HG02642 (cell line): ENCODE measurements around the gene SMPD3.
"Not testable (repeated sequence)": the region's sequence is repeated elsewhere in the genome, so short reads cannot be mapped to it uniquely, and the experiment has no call there.

Experiments used
- ATAC-seq: cut with Tn5 transposase; IDR thresholded peaks from one replicate; pipeline ENCODE4 v1.9.1; 2021; ENCODE audit warnings: mild to moderate bottlenecking; ENCODE audit not compliant: unreplicated experiment, poor library complexity

The SMPD3 gene

DNA sequence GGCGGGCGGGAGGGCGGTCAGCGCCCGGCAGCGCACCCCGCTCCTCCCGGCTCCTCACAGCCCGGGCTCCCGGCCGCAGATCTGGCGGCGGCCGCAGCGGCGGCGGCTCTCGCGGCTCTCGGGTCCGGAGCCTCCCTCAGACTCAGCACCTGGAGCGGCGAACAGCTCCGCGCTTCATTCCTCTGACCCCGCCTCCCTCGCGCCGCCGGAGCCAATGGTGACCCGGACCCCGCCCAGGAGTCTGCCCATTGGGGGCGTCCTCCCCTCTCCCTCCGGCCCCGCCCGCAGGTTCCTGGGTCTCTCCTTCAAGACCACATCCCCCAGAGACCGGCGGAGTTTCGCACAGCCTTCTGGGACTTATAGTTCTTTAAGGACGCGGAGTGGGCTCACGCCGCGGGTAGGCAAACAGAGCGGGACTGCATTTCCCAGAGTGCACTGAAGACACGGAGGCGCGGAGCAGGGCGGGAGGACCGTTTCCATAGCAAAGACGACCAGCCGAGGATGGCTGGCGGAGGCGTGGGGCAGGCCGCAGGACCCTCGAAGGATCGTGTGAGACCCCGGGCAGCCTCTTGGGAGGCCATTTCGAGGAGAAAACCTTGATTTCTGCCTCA, at the start of gene SMPD3:
TSS of gene SMPD3 (minus strand) at position 149 of the 611 bp plus-strand sequence. CDS start 76,327 bp downstream, outside the sequence.
- peak; percentile 94 for ATAC-seq

- no peak for ATAC-seq
Measured at GRCh38 chr16:68496689-68497088, 48.4 kb upstream of the SMPD3 start.

DNA sequence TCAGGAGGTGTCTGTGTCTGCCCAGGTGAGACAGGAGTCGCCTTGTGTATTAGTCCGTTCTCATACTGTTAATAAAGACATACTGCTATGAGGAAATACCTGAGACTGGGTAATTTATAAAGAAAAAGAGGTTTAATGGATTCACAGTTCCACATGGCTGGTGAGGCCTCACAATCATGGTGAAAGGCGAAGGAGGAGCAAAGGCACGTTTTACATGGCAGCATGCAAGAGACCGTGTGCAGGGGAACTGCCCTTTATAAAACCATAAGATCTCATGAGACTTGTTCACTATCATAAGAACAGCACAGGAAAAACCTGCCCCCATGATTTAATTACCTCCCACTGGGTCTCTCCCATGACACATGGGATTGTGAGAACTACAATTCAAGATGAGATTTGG, 46.0 kb upstream of the SMPD3 start:
- not testable (repeated sequence) for ATAC-seq

- no peak for ATAC-seq
Measured at GRCh38 chr16:68493412-68494070, 45.2 kb upstream of the SMPD3 start.

- no peak for ATAC-seq
Measured at GRCh38 chr16:68492543-68493411, 44.5 kb upstream of the SMPD3 start.

- ATAC-seq = no peak
Measured at GRCh38 chr16:68492151-68492542, 43.8 kb upstream of the SMPD3 start.

DNA sequence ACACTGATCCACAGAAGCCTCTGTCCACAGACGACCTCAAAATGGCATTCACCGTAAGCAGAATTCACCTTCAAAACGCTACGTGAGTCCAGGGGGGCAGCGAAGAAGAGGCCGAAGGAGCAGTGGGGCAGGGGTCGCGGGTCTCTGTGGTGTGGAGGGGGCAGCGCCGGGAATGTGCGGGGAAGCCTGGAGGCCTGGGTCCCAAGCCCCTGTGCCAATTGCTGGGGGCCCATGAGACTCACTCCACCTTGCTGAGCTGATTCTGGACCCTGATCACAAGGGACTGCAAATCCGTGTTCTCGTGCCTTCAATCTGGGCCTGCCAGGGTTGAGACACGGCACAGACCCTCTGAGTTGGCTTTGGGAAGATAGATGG, 43.3 kb upstream of the SMPD3 start:
- no peak for ATAC-seq

- ATAC-seq = no peak
Measured at GRCh38 chr16:68490829-68491575, 42.7 kb upstream of the SMPD3 start.

- ATAC-seq = no peak
Measured at GRCh38 chr16:68490358-68490757, 42.0 kb upstream of the SMPD3 start.

- no peak for ATAC-seq
Measured at GRCh38 chr16:68488554-68488953, 40.2 kb upstream of the SMPD3 start.

GRCh38 chr16:68487669-68488068, 39.4 kb upstream of the SMPD3 start:
- ATAC-seq = no peak

GRCh38 chr16:68487203-68487514, 38.9 kb upstream of the SMPD3 start:
- no peak for ATAC-seq

DNA sequence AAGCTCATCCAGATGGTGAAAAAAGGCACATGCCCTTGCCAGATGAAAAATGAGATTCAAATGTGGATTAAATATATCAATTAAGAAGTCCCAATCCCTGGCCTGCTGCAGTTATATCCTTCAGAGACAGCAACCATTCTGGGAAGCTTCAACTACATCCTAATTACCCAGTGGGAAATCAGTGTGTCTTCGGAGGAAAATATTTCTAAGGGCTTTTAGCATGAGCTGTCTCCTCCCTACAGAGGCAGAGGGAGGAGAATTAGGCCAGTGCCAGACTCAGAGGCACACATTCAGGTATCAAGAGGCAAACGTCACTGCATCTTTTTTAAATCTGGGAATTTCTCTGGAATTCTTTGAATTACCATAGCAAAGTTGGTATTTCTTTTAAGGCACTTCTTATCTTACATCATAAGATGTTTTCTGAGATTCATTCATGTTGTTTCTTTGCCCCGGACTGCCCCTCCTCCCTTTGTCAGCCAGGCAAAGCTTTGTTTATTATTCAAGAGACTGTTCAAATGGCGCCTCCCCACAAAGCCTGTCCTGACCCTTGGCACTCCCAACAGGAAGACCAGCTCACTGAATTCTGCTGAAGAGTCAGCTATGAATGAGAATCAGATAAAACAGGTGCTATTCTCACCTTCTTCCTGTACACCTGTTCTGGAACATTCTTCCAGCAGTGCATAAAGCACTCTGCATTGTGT, 38.3 kb upstream of the SMPD3 start:
- no peak for ATAC-seq

DNA sequence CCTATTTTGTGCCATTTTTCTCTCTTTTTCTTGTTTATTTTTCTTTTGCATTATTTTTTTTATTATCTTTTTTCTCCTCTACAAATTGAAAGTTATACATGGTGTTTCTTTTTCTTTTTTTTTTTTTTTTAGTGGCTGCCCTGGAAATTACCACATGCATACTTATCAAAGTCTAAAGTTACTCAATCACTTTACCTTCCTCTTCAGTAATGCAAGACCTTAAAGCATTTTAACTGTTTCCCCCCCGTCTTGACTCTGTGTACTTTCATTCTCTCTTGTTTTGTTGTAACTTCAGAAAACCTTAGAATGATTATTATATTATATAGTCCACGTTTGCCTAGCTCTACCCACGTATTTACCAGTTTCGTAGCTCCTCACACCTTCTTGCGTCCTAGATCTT, 33.3 kb upstream of the SMPD3 start:
- ATAC-seq = no peak

DNA sequence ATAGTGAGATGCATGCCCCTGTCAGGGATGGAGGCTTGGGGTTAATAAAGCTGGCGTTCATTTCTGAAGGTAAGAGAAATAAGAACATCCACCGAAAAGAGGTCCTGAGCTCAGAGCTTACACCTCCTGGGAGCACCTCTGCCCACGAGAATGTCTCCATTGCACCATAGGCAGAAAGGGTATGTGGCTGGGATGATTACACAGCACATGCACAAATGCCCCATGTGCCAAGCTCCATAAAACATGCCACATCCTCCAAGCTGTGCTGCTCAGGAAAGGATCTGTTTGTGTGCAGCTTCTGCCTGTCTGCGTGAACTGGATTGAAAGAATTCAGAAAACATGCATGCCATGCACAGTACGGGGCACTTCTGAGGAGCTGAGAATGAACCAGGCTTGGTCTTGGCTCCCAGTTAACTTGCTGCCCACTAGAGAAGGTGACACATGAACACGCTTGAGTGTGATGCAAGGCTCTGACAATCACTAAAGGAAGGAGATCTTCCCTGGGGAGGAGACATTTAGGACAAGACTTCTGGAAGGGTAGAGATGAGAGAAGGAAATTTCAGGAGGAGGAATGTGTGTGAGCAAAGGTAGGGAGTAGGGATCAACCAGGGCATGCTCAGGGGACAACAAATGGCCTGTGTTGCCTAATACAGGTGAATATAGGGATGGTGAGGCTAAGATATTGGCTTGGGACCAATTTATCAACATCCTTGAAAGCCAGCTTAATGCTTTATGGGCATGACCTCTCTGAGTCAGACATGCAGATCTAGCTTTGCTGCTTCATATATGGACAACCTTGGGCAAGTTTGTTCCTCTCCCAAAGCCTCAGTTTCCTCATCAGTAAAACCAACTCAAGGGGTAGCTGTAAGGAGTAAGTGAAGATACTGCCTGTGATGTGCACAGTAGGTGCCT, 32.0 kb upstream of the SMPD3 start:
- no peak for ATAC-seq

GRCh38 chr16:68479271-68479670, 31.0 kb upstream of the SMPD3 start:
- ATAC-seq = no peak

GRCh38 chr16:68478526-68479250, 30.4 kb upstream of the SMPD3 start:
- ATAC-seq = no peak

DNA sequence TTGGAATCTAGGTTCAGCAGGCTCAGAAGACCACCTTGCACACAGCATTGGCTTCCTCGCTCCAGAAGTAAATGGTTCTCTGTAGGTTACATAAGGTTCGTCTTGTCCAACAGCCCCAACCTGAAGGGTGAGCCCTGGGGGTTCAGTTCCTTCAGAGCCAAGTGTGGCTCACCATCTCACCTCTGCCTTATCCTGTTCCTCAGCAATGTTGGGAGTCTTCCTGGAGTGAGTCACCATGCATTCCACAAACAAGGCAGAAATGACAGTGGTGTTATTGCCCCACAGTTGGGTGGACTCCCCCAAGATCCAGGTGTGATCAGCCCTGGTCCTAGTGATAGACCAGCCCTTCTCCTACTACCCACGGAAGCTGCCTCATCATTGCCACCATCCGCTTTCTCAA, 26.8 kb upstream of the SMPD3 start:
- ATAC-seq = no peak
